Activated naive CD8-positive, alpha-beta T cell treated with anti-CD3 and anti-CD28 coated beads, Interleukin-2, amount 10 ng/mL, durations not matched to agents 7 days and 5 days (primary cell): ENCODE results near the gene DEUP1. TPM values are rescaled to one million over a fixed set of nuclear protein-coding genes. Genes with fewer than 3 reads are reported as not detected.

Source experiments
- total RNA-seq, 2 experiments: library from RNA; stranded (reverse); gene quantifications; one replicate each; pipeline ENCODE4 v1.2.3, GENCODE V29; 2021

DEUP1 gene
- total RNA-seq, 2 experiments from 2014 or later, result not detected

Other genes starting within 250 kb of the DEUP1 start
- 10 to 100 TPM in 1 of 2 experiments, 1 to 10 TPM in 1; 9.5 to 11.6 TPM for gene SLC36A4, start 132.8 kb upstream of the DEUP1 start, total RNA-seq
- gene SMCO4, start 212.6 kb downstream of the DEUP1 start, total RNA-seq, result 10 to 100 TPM in 1 of 2 experiments, 1 to 10 TPM in 1; 8.9 to 11.0 TPM